ENCODE measurements around the gene BICD1. TPM values are rescaled to one million over a fixed set of nuclear protein-coding genes. Genes with fewer than 3 reads are reported as not detected.
"Not testable (repeated sequence)": the region's sequence is repeated elsewhere in the genome, so short reads cannot be mapped to it uniquely, and the experiment has no call there.

The BICD1 gene
- total RNA-seq, 3 donors from 2014 or later = 17.9 to 19.5 (median 18.9) TPM

GRCh38 chr12:32170437-32170998 lies 63.9 kb downstream of the BICD1 start:
- H3K4me3 Mint-ChIP-seq = no peak overlapping the region

GRCh38 chr12:32171211-32171610 lies 64.6 kb downstream of the BICD1 start:
- ATAC-seq = no peak
- H3K4me3 Mint-ChIP-seq = no peak overlapping the region

More at GRCh38 chr12:32170437-32170998, 63.9 kb downstream of the BICD1 start:
- peaks cover 11% of the 10 kb centered on the region for H3K36me3 Mint-ChIP-seq (ENCODE audit: insufficient read depth)
- no peaks in the 10 kb centered on the region for H3K4me1 Mint-ChIP-seq (ENCODE audit: low read depth)
- H3K27me3 Mint-ChIP-seq (ENCODE audit: low read depth) = no peaks in the 10 kb centered on the region
- DNase-seq (no peak), ATAC-seq (no peak)
- H3K9me3 Mint-ChIP-seq = no peaks in the 10 kb centered on the region

GRCh38 chr12:32176606-32177005 lies 70.0 kb downstream of the BICD1 start:
- peaks cover 13% of the 10 kb centered on the region for H3K36me3 Mint-ChIP-seq (ENCODE audit: insufficient read depth)

More at GRCh38 chr12:32171211-32171610, 64.6 kb downstream of the BICD1 start:
- H3K27me3 Mint-ChIP-seq (ENCODE audit: low read depth) = no peaks in the 10 kb centered on the region
- peaks cover 16% of the 10 kb centered on the region for H3K36me3 Mint-ChIP-seq (ENCODE audit: insufficient read depth)
- H3K4me1 Mint-ChIP-seq (ENCODE audit: low read depth) = no peaks in the 10 kb centered on the region
- DNase-seq = no peak
- H3K9me3 Mint-ChIP-seq = no peaks in the 10 kb centered on the region

GRCh38 chr12:32178341-32179010 lies 71.8 kb downstream of the BICD1 start:
- Mint-ChIP-seq H3K4me3 (no peak overlapping the region), H3K36me3 (ENCODE audit: insufficient read depth) (peaks cover 8% of the 10 kb centered on the region), H3K27me3 (ENCODE audit: low read depth) (no peaks in the 10 kb centered on the region), H3K9me3 (no peaks in the 10 kb centered on the region), H3K4me1 (ENCODE audit: low read depth) (no peaks in the 10 kb centered on the region)
- DNase-seq (no peak), ATAC-seq (no peak)

More at GRCh38 chr12:32176606-32177005, 70.0 kb downstream of the BICD1 start:
- Mint-ChIP-seq H3K4me3 (no peak overlapping the region), H3K9me3 (no peaks in the 10 kb centered on the region), H3K4me1 (ENCODE audit: low read depth) (no peaks in the 10 kb centered on the region), H3K27me3 (ENCODE audit: low read depth) (no peaks in the 10 kb centered on the region)
- ATAC-seq = no peak
- no peak for DNase-seq

- DNase-seq (no peak), ATAC-seq (no peak)
- Mint-ChIP-seq H3K4me1 (ENCODE audit: low read depth) (no peaks in the 10 kb centered on the region), H3K27me3 (ENCODE audit: low read depth) (no peaks in the 10 kb centered on the region), H3K4me3 (no peak overlapping the region), H3K36me3 (ENCODE audit: insufficient read depth) (peaks cover 8% of the 10 kb centered on the region), H3K9me3 (no peaks in the 10 kb centered on the region)
Measured at GRCh38 chr12:32179011-32179395, 72.4 kb downstream of the BICD1 start.

- DNase-seq (no peak), ATAC-seq (no peak)
- Mint-ChIP-seq H3K36me3 (ENCODE audit: insufficient read depth) (peaks cover 1% of the 10 kb centered on the region), H3K4me3 (no peak overlapping the region), H3K4me1 (ENCODE audit: low read depth) (no peaks in the 10 kb centered on the region), H3K9me3 (no peaks in the 10 kb centered on the region), H3K27me3 (ENCODE audit: low read depth) (no peaks in the 10 kb centered on the region)
Measured at GRCh38 chr12:32181498-32182175, 75.0 kb downstream of the BICD1 start.

GRCh38 chr12:32183650-32184049 lies 77.0 kb downstream of the BICD1 start:
- H3K36me3 Mint-ChIP-seq (ENCODE audit: insufficient read depth) = peaks cover 6% of the 10 kb centered on the region
- no peaks in the 10 kb centered on the region for H3K27me3 Mint-ChIP-seq (ENCODE audit: low read depth)
- H3K4me1 Mint-ChIP-seq (ENCODE audit: low read depth) = no peaks in the 10 kb centered on the region
- DNase-seq = no peak
- no peak for ATAC-seq
- H3K9me3 Mint-ChIP-seq = no peaks in the 10 kb centered on the region
- H3K4me3 Mint-ChIP-seq = no peak overlapping the region

GRCh38 chr12:32187127-32187526 lies 80.5 kb downstream of the BICD1 start:
- H3K9me3 Mint-ChIP-seq; H3K4me3 Mint-ChIP-seq; ATAC-seq; DNase-seq; H3K27me3 Mint-ChIP-seq (ENCODE audit: low read depth); H3K4me1 Mint-ChIP-seq (ENCODE audit: low read depth): not testable (repeated sequence)
- peaks cover 16% of the 10 kb centered on the region for H3K36me3 Mint-ChIP-seq (ENCODE audit: insufficient read depth)

GRCh38 chr12:32191445-32191844 lies 84.8 kb downstream of the BICD1 start:
- H3K36me3 Mint-ChIP-seq (ENCODE audit: insufficient read depth) = peaks cover 31% of the 10 kb centered on the region
- H3K9me3 Mint-ChIP-seq = peaks cover 31% of the 10 kb centered on the region
- DNase-seq (no peak), ATAC-seq (no peak)
- no peak overlapping the region for H3K4me3 Mint-ChIP-seq
- no peaks in the 10 kb centered on the region for H3K4me1 Mint-ChIP-seq (ENCODE audit: low read depth)
- H3K27me3 Mint-ChIP-seq (ENCODE audit: low read depth) = no peaks in the 10 kb centered on the region

- ATAC-seq (peak; percentile 41 to 46), DNase-seq (no peak)
- no peaks in the 10 kb centered on the region for H3K27me3 Mint-ChIP-seq (ENCODE audit: low read depth)
- peaks cover 5% of the 10 kb centered on the region for H3K4me1 Mint-ChIP-seq (ENCODE audit: low read depth)
- peaks cover 16% of the 10 kb centered on the region for H3K36me3 Mint-ChIP-seq (ENCODE audit: insufficient read depth)
- H3K4me3 Mint-ChIP-seq = no peak overlapping the region
- peaks cover 33% of the 10 kb centered on the region for H3K9me3 Mint-ChIP-seq
Measured at GRCh38 chr12:32196250-32197198, 89.9 kb downstream of the BICD1 start.

- Mint-ChIP-seq H3K27me3 (ENCODE audit: low read depth) (no peaks in the 10 kb centered on the region), H3K4me1 (ENCODE audit: low read depth) (peaks cover 5% of the 10 kb centered on the region), H3K36me3 (ENCODE audit: insufficient read depth) (peaks cover 15% of the 10 kb centered on the region), H3K9me3 (peaks cover 32% of the 10 kb centered on the region), H3K4me3 (no peak overlapping the region)
- DNase-seq (no peak), ATAC-seq (no peak)
Measured at GRCh38 chr12:32197421-32197820, 90.8 kb downstream of the BICD1 start.

GRCh38 chr12:32198555-32198954 lies 91.9 kb downstream of the BICD1 start:
- Mint-ChIP-seq H3K27me3 (ENCODE audit: low read depth) (no peaks in the 10 kb centered on the region), H3K36me3 (ENCODE audit: insufficient read depth) (peaks cover 13% of the 10 kb centered on the region), H3K4me1 (ENCODE audit: low read depth) (peaks cover 5% of the 10 kb centered on the region), H3K4me3 (no peak overlapping the region), H3K9me3 (peaks cover 27% of the 10 kb centered on the region)
- peak in 1 of 2 donors; percentile 43 for ATAC-seq
- no peak for DNase-seq

GRCh38 chr12:32201096-32201495 lies 94.4 kb downstream of the BICD1 start:
- ATAC-seq (no peak), DNase-seq (no peak)
- peaks cover 5% of the 10 kb centered on the region for H3K4me1 Mint-ChIP-seq (ENCODE audit: low read depth)
- no peaks in the 10 kb centered on the region for H3K27me3 Mint-ChIP-seq (ENCODE audit: low read depth)
- peaks cover 5% of the 10 kb centered on the region for H3K9me3 Mint-ChIP-seq
- H3K4me3 Mint-ChIP-seq = no peak overlapping the region
- peaks cover 6% of the 10 kb centered on the region for H3K36me3 Mint-ChIP-seq (ENCODE audit: insufficient read depth)

GRCh38 chr12:32201976-32202375 lies 95.3 kb downstream of the BICD1 start:
- Mint-ChIP-seq H3K27me3 (ENCODE audit: low read depth) (no peaks in the 10 kb centered on the region), H3K36me3 (ENCODE audit: insufficient read depth) (peaks cover 2% of the 10 kb centered on the region), H3K9me3 (no peaks in the 10 kb centered on the region), H3K4me3 (no peak overlapping the region), H3K4me1 (ENCODE audit: low read depth) (peaks cover 5% of the 10 kb centered on the region)
- no peak for ATAC-seq
- DNase-seq = no peak

Data from activated T-cell treated with anti-CD3 and anti-CD28 coated beads, Interleukin-2, amount 50 U/mL, for 4 hours (primary cell).